HepG2 (cell line): Measurements from ENCODE around the gene TOLLIP. TPM values are rescaled to one million over a fixed set of nuclear protein-coding genes. Genes with fewer than 3 reads are reported as not detected.

Source experiments
- ATAC-seq: fragments of 200-7000 bp; cut with Tn5 transposase; 3 replicates; pipeline ENCODE4 v1.9.1; 2020; ENCODE audit warnings: mild to moderate bottlenecking, moderate library complexity
- BruUV-seq: library from RNA; stranded (reverse); fragments of 400-500 nt; replicated peaks from 2 replicates; lab custom pipeline; 2021; lab: Mats Ljungman, UMichigan
- CTCF ChIA-PET: fragments of 300-600 bp; formaldehyde crosslinking; extraction: SDS; loops from one replicate; lab custom pipeline; 2021; ENCODE audit warnings: low total read pairs, inconsistent platforms, low intra/inter-chr PET ratio; lab: Yijun Ruan, JAX
- POLR2A ChIA-PET: fragments of 350-600 bp; sonication (Branson Sonifier 250); formaldehyde crosslinking; loops from one replicate; lab custom pipeline; 2020; ENCODE audit warnings: antibody characterized with exemption, inconsistent platforms; lab: Yijun Ruan, JAX
- DNase-seq: peaks from one replicate; pipeline ENCODE4 v3.0.0-alpha.2; 2015; ENCODE audit warnings: low spot score
- FAIRE-seq: peaks from 3 replicates; lab custom pipeline; 2011; peaks lifted over from hg19 to GRCh38; lab: Jason Lieb, UNC
- H2AFZ ChIP-seq: one replicate; pipeline ENCODE4 v1.6.1; 2011; ENCODE audit warnings: low read length, inconsistent platforms
- H3K27ac ChIP-seq: fragments of 300-600 bp; 3 replicates; pipeline ENCODE4 v1.8.0; 2011; ENCODE audit warnings: mixed run types, mild to moderate bottlenecking, mixed read lengths, low read length, inconsistent platforms; ENCODE audit not compliant: insufficient read depth; ENCODE audit errors: extremely low read length
- H3K27me3 ChIP-seq, 2 experiments: fragments of 200-600 bp in 1 of 2; 2 replicates in 1 of 2; 3 replicates in 1 of 2; pipeline versions ENCODE4 v1.6.0 to v1.8.0; 2011; ENCODE audit warnings: low read length in 2 of 2, mild to moderate bottlenecking in 2 of 2, moderate library complexity in 2 of 2, inconsistent platforms in 1 of 2; ENCODE audit not compliant: insufficient read depth in 2 of 2, control insufficient read depth in 1 of 2
- H3K36me3 ChIP-seq, 2 experiments: fragments of 200-600 bp in 1 of 2; replicated peaks in 1 of 2; 2 replicates in 1 of 2; 3 replicates in 1 of 2; pipeline versions ENCODE4 v1.5.1 to v1.8.0; 2011; ENCODE audit warnings: low read length in 2 of 2, inconsistent platforms in 1 of 2; ENCODE audit not compliant: insufficient read depth in 2 of 2, control insufficient read depth in 1 of 2
- H3K4me1 ChIP-seq: 2 replicates; pipeline ENCODE4 v1.5.1; 2012; ENCODE audit warnings: low read length, inconsistent platforms; ENCODE audit not compliant: insufficient read depth
- H3K4me2 ChIP-seq: 2 replicates; pipeline ENCODE4 v1.6.0; 2011; ENCODE audit warnings: low read depth, low read length, inconsistent platforms
- H3K4me3 ChIP-seq, 3 experiments: fragments of 200-600 bp in 1 of 3; sonication (generic), shearing (Covaris generic) in 1 of 3; replicated peaks in 1 of 3; 2 replicates each; pipeline ENCODE4 v1.5.1; 2011 to 2016; ENCODE audit warnings: low read length in 3 of 3, inconsistent platforms in 2 of 3, low read depth in 2 of 3, mild to moderate bottlenecking in 2 of 3, control low read depth in 1 of 3, mixed read lengths in 1 of 3; ENCODE audit not compliant: insufficient read depth in 1 of 3
- H3K79me2 ChIP-seq: one replicate; pipeline ENCODE4 v1.6.1; 2011; ENCODE audit warnings: low read length, inconsistent platforms; ENCODE audit not compliant: insufficient read depth
- H3K9ac ChIP-seq: 2 replicates; pipeline ENCODE4 v1.6.0; 2011; ENCODE audit warnings: mild to moderate bottlenecking, low read depth, low read length, inconsistent platforms; ENCODE audit not compliant: insufficient read depth
- H3K9me3 ChIP-seq: 2 replicates; pipeline ENCODE4 v1.5.1; 2012; ENCODE audit warnings: mild to moderate bottlenecking, low read length
- H4K20me1 ChIP-seq: 2 replicates; pipeline ENCODE4 v1.6.0; 2011; ENCODE audit warnings: inconsistent platforms, mild to moderate bottlenecking, low read length, moderate library complexity; ENCODE audit not compliant: insufficient read depth
- DNMT1 ChIP-seq: sonication (generic); formaldehyde crosslinking; IDR thresholded peaks from 2 replicates; pipeline ENCODE4 v1.5.1; 2020; ENCODE audit warnings: mild to moderate bottlenecking, missing genetic modification reagents
- FOXP1 ChIP-seq, 2 experiments: fragments of 450-650 bp in 1 of 2; IDR thresholded peaks; 2 replicates each; pipeline ENCODE4 v1.6.1; 2017 to 2018; ENCODE audit warnings: antibody characterized with exemption in 1 of 2
- ZBTB7A ChIP-seq: sonication (generic); formaldehyde crosslinking; IDR thresholded peaks from 2 replicates; pipeline ENCODE4 v1.8.0; 2022; ENCODE audit warnings: mild to moderate bottlenecking, missing genetic modification reagents
- ZNF20 ChIP-seq: sonication (generic); formaldehyde crosslinking; IDR thresholded peaks from 2 replicates; pipeline ENCODE4 v1.4.0; 2020; ENCODE audit warnings: mild to moderate bottlenecking, moderate library complexity, missing genetic modification reagents
- ZNF563 ChIP-seq: sonication (generic); formaldehyde crosslinking; IDR thresholded peaks from 2 replicates; pipeline ENCODE4 v1.8.0; 2022; ENCODE audit warnings: mild to moderate bottlenecking, moderate library complexity, missing genetic modification reagents
- ZNF607 ChIP-seq: sonication (generic); formaldehyde crosslinking; IDR thresholded peaks from 2 replicates; pipeline ENCODE4 v1.5.1; 2020; ENCODE audit warnings: missing genetic modification reagents, mild to moderate bottlenecking, borderline replicate concordance
- WGBS: methylation state at CpG from one replicate; pipeline ENCODE4 v1.1.6; 2017; ENCODE audit warnings: low lambda C conversion rate; 5-methylcytosine and 5-hydroxymethylcytosine counted together
- in situ Hi-C: cut with HindIII; loops from 2 replicates; pipeline ENCODE4 v1.10.0; 2017; ENCODE audit warnings: low pct_unique_long_range_greater_than_20kb; ENCODE audit not compliant: extremely low pct_ligation_motif_present
- intact Hi-C: fragments of 100-400 bp; cut with micrococcal nuclease; formaldehyde crosslinking; loops from one replicate; pipeline ENCODE4 v1.10.0; 2022; ENCODE audit not compliant: unreplicated experiment
- polyA plus RNA-seq, 8 experiments: library from polyadenylated mRNA; depleted of rRNA in 3 of 8; stranded (reverse) in 7 of 8; unstranded in 1 of 8; fragments of >200 nt; fragmentation: Illumina TruSeq in 4 of 8; extraction: Trizol in 4 of 8; gene quantifications; 2 replicates each; pipeline versions ENCODE4 v1.2.1 to v1.2.3, GENCODE V29; 2011 to 2016; ENCODE audit warnings: low read depth in 4 of 8, missing spikeins in 1 of 8, mixed read lengths in 1 of 8; ENCODE audit not compliant: insufficient read depth in 1 of 8
- total RNA-seq, 5 experiments: library from RNA; depleted of rRNA; stranded (reverse); fragments of >200 nt; fragmentation: Illumina TruSeq; extraction: Trizol; gene quantifications; 2 replicates each; pipeline ENCODE4 v1.2.3, GENCODE V29; 2016; ENCODE audit warnings: low read depth in 1 of 5
- TF ChIP-seq, protein P1 (sequence below): sonication (generic); formaldehyde crosslinking; IDR thresholded peaks from 2 replicates; pipeline ENCODE4 v1.9.0; 2021; ENCODE audit warnings: missing genetic modification reagents, borderline replicate concordance
- TF ChIP-seq, protein P2 (sequence below): sonication (generic); formaldehyde crosslinking; IDR thresholded peaks from 2 replicates; pipeline ENCODE4 v1.4.0; 2020; ENCODE audit warnings: missing genetic modification reagents

TOLLIP gene
- total and polyA plus RNA-seq, 2 of the 13 experiments (the other 11 are each of a cell fraction or from before 2014, with no cell fraction given): 25.9 to 47.5 TPM

DNA sequence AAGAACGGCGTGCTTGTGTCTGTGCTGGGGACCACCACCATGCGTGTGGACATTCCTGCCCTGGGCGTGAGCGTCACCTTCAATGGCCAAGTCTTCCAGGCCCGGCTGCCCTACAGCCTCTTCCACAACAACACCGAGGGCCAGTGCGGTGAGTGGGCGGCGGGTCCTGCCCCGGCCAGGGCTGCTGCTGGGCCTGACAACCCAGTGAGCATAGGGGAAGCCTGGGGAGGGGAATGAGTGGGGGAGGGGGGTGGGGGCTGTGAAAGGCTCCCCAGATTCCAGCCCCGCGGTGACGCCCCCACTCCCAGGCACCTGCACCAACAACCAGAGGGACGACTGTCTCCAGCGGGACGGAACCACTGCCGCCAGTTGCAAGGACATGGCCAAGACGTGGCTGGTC lies 54.7 kb downstream of the TOLLIP start:
- DNase-seq (no peak), ATAC-seq (no peak), FAIRE-seq (no peak)
- ChIA-PET CTCF (no interaction called here), POLR2A (no interaction called here)
- in situ Hi-C loops (no loop called here), intact Hi-C loops (no loop called here)
- Histone ChIP-seq H2AFZ (no peak overlapping the region), H3K9ac (no peak overlapping the region), H3K4me3 (no peak overlapping the region), H3K79me2 (no peaks in the 10 kb centered on the region), H3K36me3 (no peaks in the 10 kb centered on the region), H3K4me2 (no peak overlapping the region), H3K27me3 (no peaks in the 10 kb centered on the region), H4K20me1 (no peaks in the 10 kb centered on the region), H3K27ac (no peak overlapping the region), H3K9me3 (peaks cover 14% of the 10 kb centered on the region; the same call in 1 of the 2 replicates), H3K4me1 (0 out of 2 replicates have a peak, but pooled peaks cover 3% of the 10 kb centered on the region)
- 82% methylated on average over 7 of the region's 19 CpGs for WGBS
- no TSS peak for BruUV-seq
- TF ChIP-seq ZNF20 (CRISPR knock-in tag) (no peak), ZNF607 (CRISPR knock-in tag) (no peak), DNMT1 (CRISPR knock-in tag) (no peak), FOXP1 (IDR thresholded peaks at IDR 0.05) (no peak), FOXP1 (CRISPR knock-in tag; IDR thresholded peaks at IDR 0.05) (no peak), ZBTB7A (no peak), ZNF563 (CRISPR knock-in tag) (no peak)
- TF ChIP-seq, protein P1, sequence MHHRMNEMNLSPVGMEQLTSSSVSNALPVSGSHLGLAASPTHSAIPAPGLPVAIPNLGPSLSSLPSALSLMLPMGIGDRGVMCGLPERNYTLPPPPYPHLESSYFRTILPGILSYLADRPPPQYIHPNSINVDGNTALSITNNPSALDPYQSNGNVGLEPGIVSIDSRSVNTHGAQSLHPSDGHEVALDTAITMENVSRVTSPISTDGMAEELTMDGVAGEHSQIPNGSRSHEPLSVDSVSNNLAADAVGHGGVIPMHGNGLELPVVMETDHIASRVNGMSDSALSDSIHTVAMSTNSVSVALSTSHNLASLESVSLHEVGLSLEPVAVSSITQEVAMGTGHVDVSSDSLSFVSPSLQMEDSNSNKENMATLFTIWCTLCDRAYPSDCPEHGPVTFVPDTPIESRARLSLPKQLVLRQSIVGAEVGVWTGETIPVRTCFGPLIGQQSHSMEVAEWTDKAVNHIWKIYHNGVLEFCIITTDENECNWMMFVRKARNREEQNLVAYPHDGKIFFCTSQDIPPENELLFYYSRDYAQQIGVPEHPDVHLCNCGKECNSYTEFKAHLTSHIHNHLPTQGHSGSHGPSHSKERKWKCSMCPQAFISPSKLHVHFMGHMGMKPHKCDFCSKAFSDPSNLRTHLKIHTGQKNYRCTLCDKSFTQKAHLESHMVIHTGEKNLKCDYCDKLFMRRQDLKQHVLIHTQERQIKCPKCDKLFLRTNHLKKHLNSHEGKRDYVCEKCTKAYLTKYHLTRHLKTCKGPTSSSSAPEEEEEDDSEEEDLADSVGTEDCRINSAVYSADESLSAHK (CRISPR knock-in tag): no peak
- TF ChIP-seq, protein P2, sequence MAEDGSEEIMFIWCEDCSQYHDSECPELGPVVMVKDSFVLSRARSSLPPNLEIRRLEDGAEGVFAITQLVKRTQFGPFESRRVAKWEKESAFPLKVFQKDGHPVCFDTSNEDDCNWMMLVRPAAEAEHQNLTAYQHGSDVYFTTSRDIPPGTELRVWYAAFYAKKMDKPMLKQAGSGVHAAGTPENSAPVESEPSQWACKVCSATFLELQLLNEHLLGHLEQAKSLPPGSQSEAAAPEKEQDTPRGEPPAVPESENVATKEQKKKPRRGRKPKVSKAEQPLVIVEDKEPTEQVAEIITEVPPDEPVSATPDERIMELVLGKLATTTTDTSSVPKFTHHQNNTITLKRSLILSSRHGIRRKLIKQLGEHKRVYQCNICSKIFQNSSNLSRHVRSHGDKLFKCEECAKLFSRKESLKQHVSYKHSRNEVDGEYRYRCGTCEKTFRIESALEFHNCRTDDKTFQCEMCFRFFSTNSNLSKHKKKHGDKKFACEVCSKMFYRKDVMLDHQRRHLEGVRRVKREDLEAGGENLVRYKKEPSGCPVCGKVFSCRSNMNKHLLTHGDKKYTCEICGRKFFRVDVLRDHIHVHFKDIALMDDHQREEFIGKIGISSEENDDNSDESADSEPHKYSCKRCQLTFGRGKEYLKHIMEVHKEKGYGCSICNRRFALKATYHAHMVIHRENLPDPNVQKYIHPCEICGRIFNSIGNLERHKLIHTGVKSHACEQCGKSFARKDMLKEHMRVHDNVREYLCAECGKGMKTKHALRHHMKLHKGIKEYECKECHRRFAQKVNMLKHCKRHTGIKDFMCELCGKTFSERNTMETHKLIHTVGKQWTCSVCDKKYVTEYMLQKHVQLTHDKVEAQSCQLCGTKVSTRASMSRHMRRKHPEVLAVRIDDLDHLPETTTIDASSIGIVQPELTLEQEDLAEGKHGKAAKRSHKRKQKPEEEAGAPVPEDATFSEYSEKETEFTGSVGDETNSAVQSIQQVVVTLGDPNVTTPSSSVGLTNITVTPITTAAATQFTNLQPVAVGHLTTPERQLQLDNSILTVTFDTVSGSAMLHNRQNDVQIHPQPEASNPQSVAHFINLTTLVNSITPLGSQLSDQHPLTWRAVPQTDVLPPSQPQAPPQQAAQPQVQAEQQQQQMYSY (CRISPR knock-in tag): no peak
